SK-N-SH treated with all-trans-retinoic acid at 6 μM for 48 hours (cell line): ENCODE results near the gene MRAP.

ENCODE experiments used
- RARB ChIP-seq: fragments of 250-450 bp; sonication (Bioruptor Pico); IDR thresholded peaks from 2 replicates; pipeline ENCODE4 v1.8.0; 2021; ENCODE audit warnings: mild to moderate bottlenecking, moderate library complexity
- TOX ChIP-seq: fragments of 250-450 bp; sonication (Bioruptor Pico); IDR thresholded peaks from 2 replicates; pipeline ENCODE4 v1.8.0; 2021; ENCODE audit warnings: mild to moderate bottlenecking, moderate library complexity, borderline replicate concordance

GRCh38 chr21:32282992-32283391 lies 15.7 kb upstream of the MRAP start:
- TF ChIP-seq TOX (CRISPR knock-in tag) = no peak
- no peak for TF ChIP-seq RARB
